Activated T-helper 2 cell treated with anti-CD3 and anti-CD28 coated beads, Interferon-gamma antibody, Interleukin-2, Interleukin-4, amounts not matched to agents 10 μg/mL and 5 μg/mL and 100 μg/mL, durations not matched to agents 14 hours and 24 hours and 36 hours (primary cell): Measurements from ENCODE around the gene MAD2L1. TPM values are rescaled to one million over a fixed set of nuclear protein-coding genes. Genes with fewer than 3 reads are reported as not detected.
A peak's percentile ranks its signal among the peaks of the same experiment; 100 is the strongest.
"Not testable (repeated sequence)": the region's sequence is repeated elsewhere in the genome, so short reads cannot be mapped to it uniquely, and the experiment has no call there.

ENCODE experiments used
- DNase-seq: peaks from one replicate; pipeline ENCODE4 v3.0.0; 2021; ENCODE audit warnings: low spot score
- H3K27ac Mint-ChIP-seq: one replicate; pipeline ENCODE4 v1.8.0; 2021; ENCODE audit warnings: mixed read lengths
- H3K27me3 Mint-ChIP-seq: one replicate; pipeline ENCODE4 v1.8.0; 2021; ENCODE audit warnings: low read depth, mixed read lengths
- H3K36me3 Mint-ChIP-seq: one replicate; pipeline ENCODE4 v1.8.0; 2021; ENCODE audit warnings: low read depth, mixed read lengths
- H3K4me1 Mint-ChIP-seq: one replicate; pipeline ENCODE4 v1.8.0; 2021; ENCODE audit warnings: low read depth, mixed read lengths
- H3K4me3 Mint-ChIP-seq: one replicate; pipeline ENCODE4 v1.8.0; 2021; ENCODE audit warnings: low read depth, mild to moderate bottlenecking, moderate library complexity, mixed read lengths
- H3K9me3 Mint-ChIP-seq: one replicate; pipeline ENCODE4 v1.8.0; 2021; ENCODE audit warnings: mixed read lengths
- intact Hi-C: fragments of 100-400 bp; cut with micrococcal nuclease; formaldehyde crosslinking; loops from one replicate; pipeline ENCODE4 v1.15.1; 2023
- total RNA-seq: library from RNA; stranded (reverse); gene quantifications from 2 replicates; pipeline ENCODE4 v1.2.3, GENCODE V29; 2022

Gene MAD2L1
- total RNA-seq, 1 donor from 2014 or later, result 70.8 TPM

DNA sequence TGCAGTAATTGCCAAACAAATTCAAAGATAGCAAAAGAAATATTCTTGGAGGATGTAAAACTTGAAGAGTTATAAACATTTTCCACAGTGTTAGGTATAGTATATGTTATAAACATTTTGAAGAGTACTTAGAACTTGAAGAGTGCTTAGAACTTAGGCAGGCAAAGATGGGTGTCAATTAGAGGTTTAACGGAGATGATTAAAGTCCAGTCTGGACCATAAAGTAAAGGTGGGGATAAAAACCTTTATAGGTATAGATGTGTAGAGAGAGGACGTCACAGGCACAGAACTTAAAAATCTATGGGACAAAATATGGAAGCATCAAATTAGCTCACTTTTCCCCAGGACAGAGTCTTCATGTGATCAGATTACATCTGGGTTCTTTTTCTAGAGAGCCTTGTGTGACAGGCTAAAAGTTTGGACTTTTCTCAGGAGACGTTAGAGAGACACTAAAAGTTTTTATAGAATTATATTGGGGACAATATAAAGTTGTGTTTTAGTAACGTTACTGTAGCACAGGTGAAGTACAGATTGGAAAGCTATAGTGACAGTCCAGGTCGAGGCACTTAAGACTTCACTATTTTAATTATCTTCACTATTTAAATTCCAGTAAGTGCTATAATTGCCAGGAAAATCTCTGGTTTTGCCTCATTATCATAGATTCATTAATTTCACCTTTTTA, 13.3 kb upstream of the MAD2L1 start:
- Mint-ChIP-seq H3K27ac (no peak overlapping the region), H3K4me1 (no peaks in the 10 kb centered on the region), H3K27me3 (peaks cover 4% of the 10 kb centered on the region), H3K36me3 (no peaks in the 10 kb centered on the region), H3K4me3 (no peak overlapping the region), H3K9me3 (no peaks in the 10 kb centered on the region)
- intact Hi-C loops, result loop anchor here (10.0 kb wide), 1 partner anchor 1225 kb away; no protein-coding TSS in a partner anchor
- DNase-seq, result no peak

DNA sequence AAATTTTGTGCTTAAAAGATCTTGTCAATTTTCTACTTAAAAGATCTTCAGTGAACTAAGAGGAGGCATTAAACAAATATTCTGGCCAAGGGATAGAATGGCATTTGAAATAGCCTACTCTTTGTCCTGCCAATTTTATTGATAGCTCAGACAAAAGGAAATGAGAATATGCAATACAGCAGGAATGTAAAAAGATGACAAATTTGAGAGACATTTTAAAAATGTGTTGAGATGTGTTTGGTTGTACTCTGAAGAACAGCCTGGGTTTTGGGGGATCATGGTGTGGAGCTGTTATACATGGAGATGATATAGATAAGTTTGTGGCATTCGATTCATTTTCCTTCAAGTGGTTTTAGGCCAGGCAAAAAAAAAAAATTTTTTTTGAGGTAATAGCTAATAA, 11.6 kb upstream of the MAD2L1 start:
- H3K4me1 Mint-ChIP-seq, result no peaks in the 10 kb centered on the region
- no peak overlapping the region for H3K4me3 Mint-ChIP-seq
- H3K27me3 Mint-ChIP-seq, result peaks cover 4% of the 10 kb centered on the region
- H3K36me3 Mint-ChIP-seq, result no peaks in the 10 kb centered on the region
- H3K27ac Mint-ChIP-seq, result no peak overlapping the region
- DNase-seq, result no peak
- intact Hi-C loops, result loop anchor here (10.0 kb wide), 1 partner anchor 1227 kb away; no protein-coding TSS in a partner anchor
- H3K9me3 Mint-ChIP-seq, result no peaks in the 10 kb centered on the region

DNA sequence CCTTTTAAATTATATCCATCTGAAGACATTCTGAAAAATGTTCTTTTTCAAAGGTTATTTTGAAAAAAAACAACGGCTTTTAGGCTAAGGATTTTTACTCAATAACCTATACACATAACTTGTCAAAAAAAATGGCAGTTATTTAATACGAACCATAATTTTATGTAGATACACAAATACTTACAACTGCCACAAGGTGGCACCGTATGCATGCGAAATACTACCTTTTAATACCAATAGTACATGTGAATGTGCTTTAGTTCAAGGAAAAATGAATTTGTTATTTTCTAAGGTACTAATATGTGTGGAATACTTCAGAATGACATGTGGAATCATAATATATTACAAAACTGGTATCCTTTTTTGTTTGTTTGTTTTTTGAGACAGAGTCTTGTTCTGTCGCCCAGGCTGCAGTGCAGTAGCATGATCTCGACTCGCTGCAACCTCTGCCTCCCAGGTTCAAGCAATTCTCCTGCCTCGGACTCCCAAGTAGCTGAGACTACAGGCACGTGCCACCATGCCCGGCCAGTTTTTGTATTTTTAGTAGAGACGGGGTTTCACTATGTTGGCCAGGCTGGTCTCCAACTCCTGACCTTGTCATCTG, 4.6 kb upstream of the MAD2L1 start:
- H3K27me3 Mint-ChIP-seq, result no peaks in the 10 kb centered on the region
- no peak overlapping the region for H3K27ac Mint-ChIP-seq
- DNase-seq, result no peak
- H3K4me1 Mint-ChIP-seq, result peaks cover 22% of the 10 kb centered on the region
- intact Hi-C loops, result loop anchor here (5.0 to 10.0 kb wide), 3 partner anchors 86 to 1234 kb away; no protein-coding TSS in a partner anchor
- H3K4me3 Mint-ChIP-seq, result no peak overlapping the region
- no peaks in the 10 kb centered on the region for H3K9me3 Mint-ChIP-seq
- peaks cover 4% of the 10 kb centered on the region for H3K36me3 Mint-ChIP-seq

DNA sequence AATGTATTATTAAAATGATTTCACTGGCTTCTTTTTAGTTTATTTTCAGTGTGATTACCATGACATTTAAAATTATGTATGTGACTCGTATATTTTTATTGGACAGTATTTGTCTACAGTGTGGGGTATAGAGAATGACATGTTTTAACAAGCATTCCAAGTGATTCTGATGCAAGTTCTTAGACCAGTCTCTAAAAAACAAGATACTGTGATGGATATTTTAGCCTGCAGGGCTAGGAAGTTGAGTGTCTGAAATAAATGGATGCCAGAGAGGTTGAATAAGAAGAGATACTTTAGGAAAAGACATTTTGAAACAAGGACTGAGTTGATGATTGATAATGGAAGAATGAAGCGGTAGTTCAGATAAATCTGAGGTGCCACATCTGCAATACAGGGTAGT, 3.5 kb upstream of the MAD2L1 start:
- intact Hi-C loops, result loop anchor here (5.0 to 10.0 kb wide), 3 partner anchors 87 to 1235 kb away; no protein-coding TSS in a partner anchor
- no peak for DNase-seq
- Mint-ChIP-seq H3K27ac (no peak overlapping the region), H3K9me3 (no peaks in the 10 kb centered on the region), H3K4me3 (no peak overlapping the region), H3K27me3 (no peaks in the 10 kb centered on the region), H3K4me1 (peaks cover 25% of the 10 kb centered on the region), H3K36me3 (peaks cover 10% of the 10 kb centered on the region)

DNA sequence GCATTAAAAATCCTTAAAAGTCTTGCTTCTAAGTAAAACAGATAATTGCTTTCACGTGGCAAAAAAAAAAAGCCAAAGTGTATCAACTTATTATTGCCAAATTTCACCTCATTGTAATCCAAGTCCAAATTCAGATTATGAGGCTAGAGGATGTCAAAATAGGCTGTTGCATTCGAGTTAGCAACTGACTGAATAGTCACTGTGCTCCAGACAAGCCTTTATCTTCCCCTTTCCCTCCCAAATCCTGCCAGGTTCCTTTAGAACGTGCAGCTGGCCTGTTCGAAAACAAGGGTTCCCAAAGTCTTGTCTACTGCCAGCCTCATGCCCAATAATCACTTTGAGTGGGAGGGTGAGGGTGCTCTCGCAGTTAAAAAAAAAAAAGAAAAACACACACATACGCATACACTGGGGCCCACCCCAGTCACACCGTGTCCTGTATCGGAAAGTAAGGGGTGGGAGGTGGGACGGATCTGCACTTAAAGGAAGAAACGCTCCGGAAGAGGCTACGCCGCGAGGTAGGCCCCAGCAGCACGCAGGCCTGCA, 603 bp downstream of the MAD2L1 start:
- peak overlapping the region; percentile 98 for H3K4me3 Mint-ChIP-seq
- intact Hi-C loops, result loop anchor here (1.0 kb wide), 1 partner anchor 16 kb away; no protein-coding TSS in a partner anchor
- peak overlapping the region; percentile 100 for H3K27ac Mint-ChIP-seq
- H3K27me3 Mint-ChIP-seq, result no peaks in the 10 kb centered on the region
- peaks cover 44% of the 10 kb centered on the region for H3K36me3 Mint-ChIP-seq
- H3K4me1 Mint-ChIP-seq, result peaks cover 55% of the 10 kb centered on the region
- no peaks in the 10 kb centered on the region for H3K9me3 Mint-ChIP-seq
- no peak for DNase-seq

DNA sequence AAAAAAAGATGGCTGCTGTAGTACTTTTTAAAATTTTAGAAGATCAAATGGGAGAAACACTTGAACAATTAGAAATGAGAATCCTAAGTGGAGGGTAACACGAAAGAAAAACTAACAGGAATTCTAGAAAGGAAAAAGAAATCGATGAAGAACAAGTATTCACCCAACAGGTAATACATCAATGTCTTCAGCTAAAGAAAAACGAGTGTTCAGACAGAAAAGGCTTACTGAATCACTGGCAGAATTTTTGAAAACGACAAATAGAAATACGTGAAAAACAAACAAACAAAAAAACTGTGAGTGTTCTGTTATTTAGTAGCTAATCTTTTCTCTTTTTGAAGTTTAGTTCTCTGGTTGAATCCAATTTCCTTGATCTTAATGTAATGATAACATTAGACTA, 1.8 kb downstream of the MAD2L1 start:
- Mint-ChIP-seq H3K27ac (peak overlapping the region; percentile 56), H3K4me1 (peaks cover 53% of the 10 kb centered on the region), H3K9me3 (no peaks in the 10 kb centered on the region), H3K27me3 (no peaks in the 10 kb centered on the region), H3K4me3 (peak overlapping the region; percentile 60), H3K36me3 (peaks cover 52% of the 10 kb centered on the region)
- intact Hi-C loops, result loop anchor here (5.0 kb wide), 1 partner anchor 1887 kb away; the partner anchor contains the start of gene TRPC3
- DNase-seq, result no peak

DNA sequence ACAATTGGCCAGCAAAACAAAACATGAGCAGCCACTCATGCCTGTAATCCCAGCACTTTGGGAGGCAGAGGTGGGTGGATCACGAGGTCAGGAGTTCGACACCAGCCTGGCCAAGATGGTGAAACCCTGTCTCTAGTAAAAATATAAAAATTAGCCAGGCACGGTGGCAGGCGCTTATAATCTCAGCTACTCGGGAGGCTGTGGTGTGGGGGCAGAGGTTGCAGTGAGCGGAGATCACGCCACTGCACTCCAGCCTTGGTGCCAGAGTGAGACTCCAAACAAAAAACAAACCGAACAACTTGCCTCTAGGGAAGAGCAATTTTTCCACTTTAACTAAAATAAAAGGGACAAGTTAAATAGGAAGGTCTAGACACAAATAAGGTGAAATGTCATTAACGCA, 2.9 kb downstream of the MAD2L1 start:
- not testable (repeated sequence) for H3K9me3 Mint-ChIP-seq
- intact Hi-C loops, result loop anchor here (5.0 kb wide), 1 partner anchor 1889 kb away; the partner anchor contains the start of gene TRPC3
- peaks cover 46% of the 10 kb centered on the region for H3K4me1 Mint-ChIP-seq

DNA sequence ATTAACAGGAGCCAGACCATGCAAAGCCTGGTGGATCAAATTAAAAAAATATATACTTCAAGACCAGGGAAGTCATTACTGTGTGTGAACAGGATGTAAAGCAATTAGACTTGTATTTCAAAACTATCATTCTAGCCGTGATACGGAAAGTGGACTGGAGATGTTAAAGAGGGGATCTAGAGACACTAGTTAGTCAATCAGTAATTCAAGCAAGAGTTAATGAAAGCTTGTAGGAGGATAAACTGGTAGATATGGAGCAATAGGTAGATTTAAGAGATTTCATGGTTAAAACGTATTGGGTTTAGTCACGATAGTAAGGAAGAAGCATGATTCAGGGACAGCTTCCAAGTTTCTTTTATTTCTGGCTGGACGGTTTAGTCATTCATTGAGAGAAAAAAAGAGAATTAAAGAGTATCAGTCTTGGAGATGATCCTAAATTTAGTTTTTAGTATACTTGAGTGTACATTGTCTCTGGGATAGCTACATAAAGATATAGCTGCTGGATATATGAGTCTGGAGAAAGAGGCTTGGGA, 3.9 kb downstream of the MAD2L1 start:
- H3K4me1 Mint-ChIP-seq, result peaks cover 41% of the 10 kb centered on the region
- no peaks in the 10 kb centered on the region for H3K27me3 Mint-ChIP-seq
- peak overlapping the region; percentile 18 for H3K4me3 Mint-ChIP-seq
- no peaks in the 10 kb centered on the region for H3K9me3 Mint-ChIP-seq
- intact Hi-C loops, result loop anchor here (5.0 kb wide), 1 partner anchor 1890 kb away; the partner anchor contains the start of gene TRPC3
- H3K27ac Mint-ChIP-seq, result peak overlapping the region; percentile 58
- no peak for DNase-seq
- peaks cover 70% of the 10 kb centered on the region for H3K36me3 Mint-ChIP-seq

More for the DNA sequence above, 2.9 kb downstream of the MAD2L1 start:
- H3K4me3 Mint-ChIP-seq, DNase-seq, H3K27me3 Mint-ChIP-seq: not testable (repeated sequence)
- H3K36me3 Mint-ChIP-seq, result peaks cover 63% of the 10 kb centered on the region
- H3K27ac Mint-ChIP-seq, result peak overlapping the region; percentile 63

DNA sequence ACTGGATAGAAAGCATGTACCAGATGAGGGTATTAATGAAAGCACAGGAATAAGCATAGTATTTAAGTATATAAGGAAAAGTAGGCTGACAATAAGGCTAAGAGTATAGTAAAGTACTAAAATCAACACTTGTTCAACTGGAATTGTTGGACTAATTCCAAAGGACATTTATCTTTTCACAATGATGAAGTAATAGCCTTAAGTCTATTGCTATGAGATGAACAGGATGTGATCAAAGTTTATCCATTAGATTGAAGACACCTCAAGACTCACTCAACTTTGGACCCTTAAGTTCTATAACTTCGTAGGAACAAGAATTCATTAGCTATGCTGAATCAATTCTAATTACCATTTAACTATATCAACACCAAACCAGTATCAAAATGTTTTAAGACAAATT, 7.6 kb downstream of the MAD2L1 start:
- H3K27ac Mint-ChIP-seq, result no peak overlapping the region
- peaks cover 28% of the 10 kb centered on the region for H3K4me1 Mint-ChIP-seq
- intact Hi-C loops, result no loop called here
- H3K36me3 Mint-ChIP-seq, result peaks cover 60% of the 10 kb centered on the region
- no peaks in the 10 kb centered on the region for H3K27me3 Mint-ChIP-seq
- no peak overlapping the region for H3K4me3 Mint-ChIP-seq
- no peaks in the 10 kb centered on the region for H3K9me3 Mint-ChIP-seq
- DNase-seq, result no peak

DNA sequence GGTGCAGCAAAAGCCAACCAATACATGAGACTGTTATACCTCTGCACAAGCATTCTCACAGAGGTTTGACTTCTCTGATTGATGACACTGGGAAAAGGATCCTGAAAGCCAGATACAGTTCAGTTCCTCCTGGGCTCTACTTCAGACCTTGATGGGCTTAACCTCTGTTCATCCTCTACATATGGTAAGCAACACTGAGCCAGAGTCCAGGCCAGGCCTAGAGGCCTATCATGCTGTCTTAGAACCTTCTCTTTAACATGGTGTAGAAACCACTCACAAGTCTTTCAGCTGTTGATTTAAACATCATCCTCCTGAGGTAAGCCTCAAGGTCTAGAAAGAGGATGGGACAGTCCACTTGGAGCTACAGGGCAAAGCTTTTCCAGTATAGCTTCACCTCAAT, 9.2 kb downstream of the MAD2L1 start:
- Mint-ChIP-seq H3K4me1 (peaks cover 13% of the 10 kb centered on the region), H3K36me3 (peaks cover 44% of the 10 kb centered on the region)
- intact Hi-C loops, result no loop called here

DNA sequence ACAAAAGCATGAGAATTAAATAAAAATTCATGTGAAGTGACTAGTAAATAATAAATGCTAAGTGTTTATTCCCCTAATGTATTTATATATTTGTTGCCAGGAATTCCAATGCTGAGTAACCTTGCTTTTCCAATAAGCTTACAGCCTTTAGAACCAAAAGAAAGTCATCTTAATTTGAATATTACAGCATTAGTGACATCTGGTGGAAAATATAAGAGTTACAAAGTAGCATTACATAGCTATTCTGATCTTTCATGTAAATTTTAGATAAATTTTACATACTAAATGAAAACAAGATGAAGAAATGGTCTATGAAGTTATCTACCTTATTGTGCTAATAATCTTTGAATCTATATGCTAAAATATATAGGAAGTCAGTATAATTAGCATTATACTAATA, 10.4 kb downstream of the MAD2L1 start:
- peaks cover 36% of the 10 kb centered on the region for H3K36me3 Mint-ChIP-seq
- H3K27me3 Mint-ChIP-seq, result no peaks in the 10 kb centered on the region
- no peaks in the 10 kb centered on the region for H3K9me3 Mint-ChIP-seq
- H3K4me1 Mint-ChIP-seq, result peaks cover 7% of the 10 kb centered on the region
- no peak overlapping the region for H3K27ac Mint-ChIP-seq
- no peak overlapping the region for H3K4me3 Mint-ChIP-seq
- intact Hi-C loops, result no loop called here
- DNase-seq, result no peak

More for the DNA sequence above, 9.2 kb downstream of the MAD2L1 start:
- Mint-ChIP-seq H3K27me3 (no peaks in the 10 kb centered on the region), H3K9me3 (no peaks in the 10 kb centered on the region), H3K27ac (no peak overlapping the region), H3K4me3 (no peak overlapping the region)
- no peak for DNase-seq

DNA sequence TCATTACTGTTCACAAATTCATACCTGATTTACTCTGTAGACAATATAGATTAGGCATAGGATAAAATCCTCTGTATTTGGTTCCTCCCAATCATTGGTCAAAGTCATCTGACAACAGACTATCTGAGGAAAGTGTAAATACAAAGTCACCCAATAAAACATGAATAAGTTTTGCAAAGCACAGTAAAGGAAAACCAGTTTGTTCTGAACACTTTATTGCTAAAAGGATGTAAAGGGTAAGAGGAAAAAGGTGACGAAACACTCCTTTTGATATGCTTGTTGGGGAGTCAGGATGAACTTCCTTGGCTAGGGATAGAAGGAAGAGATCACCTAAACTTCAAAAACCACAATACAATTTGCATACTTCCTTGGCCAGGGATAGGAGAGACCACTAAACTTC, 10.9 kb downstream of the MAD2L1 start:
- Mint-ChIP-seq H3K4me1 (peaks cover 7% of the 10 kb centered on the region), H3K27me3 (no peaks in the 10 kb centered on the region), H3K36me3 (peaks cover 35% of the 10 kb centered on the region), H3K9me3 (no peaks in the 10 kb centered on the region), H3K27ac (no peak overlapping the region), H3K4me3 (no peak overlapping the region)
- no peak for DNase-seq
- intact Hi-C loops, result no loop called here

DNA sequence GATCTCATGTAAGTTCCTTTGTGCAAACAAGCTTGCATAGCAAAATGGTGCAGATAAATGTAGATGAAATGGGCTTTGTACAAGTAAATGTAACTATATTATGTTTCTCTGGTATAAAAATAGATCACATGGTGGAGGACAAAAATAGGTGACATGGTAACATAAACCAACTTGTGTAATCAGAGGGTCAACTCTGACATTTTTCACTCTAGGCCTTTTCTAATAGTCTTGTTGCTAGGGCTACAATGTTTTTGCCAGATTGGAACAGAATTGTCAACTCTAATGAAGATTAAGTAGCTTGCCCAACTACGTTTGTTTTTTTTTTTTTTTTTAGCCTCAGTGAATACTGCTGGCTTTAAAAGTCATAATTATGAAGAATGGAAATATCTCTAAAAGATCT, 11.5 kb downstream of the MAD2L1 start:
- H3K4me1 Mint-ChIP-seq, result peaks cover 6% of the 10 kb centered on the region
- H3K36me3 Mint-ChIP-seq, result peaks cover 31% of the 10 kb centered on the region
- H3K27me3 Mint-ChIP-seq, result no peaks in the 10 kb centered on the region
- no peak overlapping the region for H3K27ac Mint-ChIP-seq
- no peak for DNase-seq
- intact Hi-C loops, result no loop called here
- H3K4me3 Mint-ChIP-seq, result no peak overlapping the region
- no peaks in the 10 kb centered on the region for H3K9me3 Mint-ChIP-seq
